T1000 (cell line): Measurements from ENCODE around the gene CSTF1.
"Not testable (repeated sequence)": the region's sequence is repeated elsewhere in the genome, so short reads cannot be mapped to it uniquely, and the experiment has no call there.

ENCODE experiments used
- DNase-seq: peaks from one replicate; lab custom pipeline; 2025; ENCODE audit warnings: mixed read lengths; lab: John Stamatoyannopoulos, UW

The CSTF1 gene

DNA sequence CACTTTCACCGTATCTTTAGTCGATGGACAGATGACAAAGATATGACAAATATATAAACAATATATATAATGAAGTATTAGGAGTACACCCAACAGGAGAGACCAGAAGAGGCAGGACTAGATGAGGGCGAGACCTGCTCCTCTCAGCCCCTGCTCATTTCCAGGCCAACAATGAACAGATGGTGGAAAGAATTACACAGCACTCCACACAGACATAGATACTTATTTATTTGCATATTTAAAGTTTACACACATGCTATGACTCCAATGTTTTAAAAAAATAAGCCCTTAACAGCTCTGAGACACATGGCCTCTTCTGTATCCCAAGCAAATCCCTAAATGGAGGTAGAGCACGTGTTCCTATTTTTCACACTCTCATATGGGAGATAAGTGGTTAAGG, 23.3 kb upstream of the CSTF1 start:
- DNase-seq, result no peak

DNA sequence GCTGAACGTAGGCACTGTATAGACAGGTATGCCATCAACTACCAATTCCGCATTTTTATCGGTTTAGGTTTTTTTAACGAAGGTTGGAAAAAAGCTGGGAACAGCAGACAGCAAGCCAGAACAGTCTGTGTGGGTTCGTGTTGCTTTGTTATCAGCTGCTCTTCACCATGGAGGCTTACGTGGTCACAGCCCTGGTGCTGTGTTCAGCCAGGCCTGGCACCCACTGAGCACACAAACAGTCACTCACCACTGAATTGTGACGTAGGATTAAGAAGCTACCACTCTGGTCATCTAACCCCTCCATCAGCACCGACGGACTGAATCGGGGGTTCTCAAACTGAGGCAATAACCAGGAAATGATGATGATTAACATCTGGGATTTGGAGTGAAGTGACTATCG, 20.5 kb upstream of the CSTF1 start:
- no peak for DNase-seq

DNA sequence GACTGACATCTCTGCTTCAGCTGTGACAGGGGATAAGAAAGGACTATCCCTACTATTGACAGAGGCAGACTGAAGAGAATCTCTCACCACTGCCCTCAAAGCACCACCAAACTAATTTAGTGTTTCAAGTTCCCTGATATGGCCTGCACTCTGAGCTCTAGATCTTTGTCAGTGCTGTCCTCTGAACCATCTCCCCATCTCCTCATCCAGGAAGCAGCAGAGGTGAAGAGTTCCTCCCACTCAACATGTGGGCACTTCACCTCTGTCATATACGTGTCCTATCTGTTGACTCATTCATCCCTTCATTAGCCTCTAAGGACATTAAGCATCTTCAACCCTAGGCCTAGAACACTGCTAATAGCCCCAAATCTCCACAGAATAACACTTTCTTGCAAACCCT, 19.6 kb upstream of the CSTF1 start:
- no peak for DNase-seq

DNA sequence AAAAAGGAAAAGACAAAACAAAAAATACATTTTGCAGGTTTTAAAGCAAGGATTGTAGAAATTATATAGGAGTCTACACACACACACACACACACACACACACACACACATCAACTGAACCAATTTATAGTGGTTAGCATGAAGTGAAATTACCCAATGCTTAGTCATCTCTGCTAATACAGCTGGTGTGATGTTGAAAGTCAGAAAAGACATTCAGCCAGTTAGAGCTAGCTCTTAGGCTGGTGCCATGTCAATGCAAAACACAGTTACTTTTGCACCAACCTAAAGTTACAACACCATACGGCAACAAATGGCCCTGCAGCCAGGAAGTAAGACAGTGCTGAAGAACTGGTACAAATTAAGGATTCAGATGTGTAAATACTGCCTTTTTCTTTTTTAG, 18.5 kb upstream of the CSTF1 start:
- DNase-seq, result no peak

DNA sequence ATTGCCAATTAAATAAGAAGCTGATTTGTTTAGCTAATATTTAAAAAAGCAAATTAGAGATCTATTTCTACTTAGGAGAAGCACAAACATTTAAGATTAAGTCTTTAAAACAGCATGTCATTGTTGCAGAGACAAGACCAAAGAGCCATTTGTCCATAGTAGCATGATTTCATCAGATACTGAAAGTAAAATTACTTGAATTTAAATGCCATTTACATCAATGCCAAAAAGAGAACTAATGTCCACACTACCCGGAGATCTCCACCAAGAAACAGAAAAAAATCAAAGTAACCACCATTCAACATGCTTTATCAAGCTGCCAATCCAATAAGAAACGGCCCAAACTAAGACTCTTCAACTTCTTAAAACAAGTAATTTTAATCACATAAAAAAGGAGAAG, 16.1 kb upstream of the CSTF1 start:
- DNase-seq, result no peak

DNA sequence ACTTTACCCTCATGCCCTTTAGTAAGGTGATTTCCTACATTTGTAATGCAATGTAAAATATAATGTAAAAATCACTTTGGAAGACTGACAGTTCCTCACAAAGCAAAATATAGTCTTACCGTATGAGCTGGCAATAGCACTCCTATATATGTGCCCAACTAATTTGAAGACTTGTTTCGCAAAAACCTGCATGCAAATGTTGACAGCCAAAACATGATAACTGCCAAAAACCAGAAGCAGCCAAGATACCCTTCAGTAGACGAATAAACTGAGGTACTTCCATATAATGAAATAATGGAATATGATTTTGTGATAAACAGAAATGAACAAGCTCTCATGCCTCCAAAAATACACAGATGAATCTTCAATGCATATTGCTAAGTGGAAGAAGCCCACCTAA, 14.1 kb upstream of the CSTF1 start:
- DNase-seq, result no peak

DNA sequence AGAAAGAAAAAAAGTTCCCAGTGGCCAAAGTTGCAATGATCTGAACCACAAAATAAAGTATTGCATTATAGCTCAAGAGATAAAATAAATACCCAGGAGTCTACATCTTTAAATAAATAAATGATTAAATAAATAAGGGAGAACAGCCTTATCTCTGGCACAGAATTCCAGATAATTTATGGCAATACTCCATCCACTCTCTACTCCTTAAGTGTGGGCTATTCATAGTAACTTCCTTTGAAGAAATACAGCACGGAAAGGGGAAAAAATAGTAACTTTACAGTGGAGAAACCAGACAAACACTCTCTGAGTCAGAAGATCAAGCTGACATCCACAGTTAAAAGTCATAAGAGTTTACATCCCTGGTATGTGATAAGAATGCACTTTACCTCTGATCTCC, 12.1 kb upstream of the CSTF1 start:
- DNase-seq, result no peak

DNA sequence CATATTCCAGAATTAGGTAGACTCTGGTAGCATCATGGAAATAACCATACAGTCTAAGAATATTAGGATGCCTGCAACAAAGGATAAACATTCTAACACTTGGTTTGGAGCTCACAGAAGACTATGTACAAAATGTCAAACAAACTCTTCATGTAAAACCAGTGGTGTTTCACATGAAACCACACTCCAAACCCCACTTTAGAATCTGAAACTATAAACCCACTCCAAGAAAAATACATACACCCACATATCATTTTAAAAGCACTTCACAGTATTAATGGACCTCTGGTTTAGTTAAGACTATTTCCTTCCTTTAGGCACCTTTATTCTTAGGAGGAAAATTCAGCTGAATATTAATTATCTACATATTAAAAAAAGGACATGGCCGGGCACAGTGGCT, 10.9 kb upstream of the CSTF1 start:
- no peak for DNase-seq

DNA sequence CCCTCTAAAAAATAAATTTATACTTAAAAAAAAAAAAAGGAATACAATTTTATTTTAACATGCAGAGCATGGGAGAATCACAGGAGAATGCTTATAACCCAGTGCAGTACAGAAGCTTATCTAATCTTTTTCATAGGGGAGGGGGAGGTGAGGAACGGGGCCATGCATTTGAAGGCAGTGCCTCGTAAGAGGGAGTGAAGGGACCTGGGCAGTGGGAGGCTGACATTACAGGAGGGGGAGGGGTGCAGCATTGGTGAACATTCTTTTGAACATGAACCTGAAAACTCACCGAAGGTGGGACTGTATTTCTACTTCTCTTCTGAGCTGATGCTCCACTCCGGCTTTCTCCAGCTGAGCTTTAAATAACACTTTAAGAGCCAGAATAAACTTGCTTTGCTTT, 9.7 kb upstream of the CSTF1 start:
- no peak for DNase-seq

DNA sequence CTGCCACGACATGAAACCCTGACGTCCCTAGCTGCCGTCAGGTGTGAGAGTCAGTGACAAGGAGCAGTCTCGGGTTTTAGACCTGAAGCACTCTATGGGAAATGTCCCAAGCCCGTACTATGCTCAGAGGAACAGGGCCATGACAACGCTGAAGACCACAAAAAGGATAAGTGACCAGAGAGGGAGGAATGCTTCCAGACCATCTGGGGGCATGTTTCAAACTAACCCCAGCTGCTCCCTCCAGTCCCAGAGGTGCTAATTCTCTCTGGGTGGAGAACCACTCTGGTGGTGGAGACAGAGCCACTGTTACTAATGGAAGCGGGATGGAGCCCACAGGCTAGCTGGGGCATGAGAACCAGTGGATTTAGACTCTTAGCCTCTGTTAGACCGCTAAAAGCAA, 9.1 kb upstream of the CSTF1 start:
- no peak for DNase-seq

DNA sequence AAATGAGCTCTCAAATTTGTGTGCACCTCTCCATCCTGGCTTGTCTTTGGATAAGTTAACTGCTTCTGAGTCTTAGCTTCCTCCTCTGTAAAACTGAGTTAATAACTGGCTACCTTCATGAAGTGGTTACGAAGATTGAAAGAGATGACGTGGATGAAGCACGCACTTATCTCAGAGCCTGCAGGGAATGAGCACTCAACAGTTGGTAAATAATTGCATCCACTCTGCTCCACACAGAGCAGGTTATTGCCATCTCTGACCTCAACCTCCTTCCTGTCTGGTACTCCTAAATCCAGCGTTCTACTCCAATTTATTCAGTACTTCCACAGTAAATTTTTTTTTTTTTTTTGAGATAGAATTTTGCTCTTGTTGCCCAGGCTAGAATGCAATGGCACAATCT, 7.3 kb upstream of the CSTF1 start:
- no peak for DNase-seq

DNA sequence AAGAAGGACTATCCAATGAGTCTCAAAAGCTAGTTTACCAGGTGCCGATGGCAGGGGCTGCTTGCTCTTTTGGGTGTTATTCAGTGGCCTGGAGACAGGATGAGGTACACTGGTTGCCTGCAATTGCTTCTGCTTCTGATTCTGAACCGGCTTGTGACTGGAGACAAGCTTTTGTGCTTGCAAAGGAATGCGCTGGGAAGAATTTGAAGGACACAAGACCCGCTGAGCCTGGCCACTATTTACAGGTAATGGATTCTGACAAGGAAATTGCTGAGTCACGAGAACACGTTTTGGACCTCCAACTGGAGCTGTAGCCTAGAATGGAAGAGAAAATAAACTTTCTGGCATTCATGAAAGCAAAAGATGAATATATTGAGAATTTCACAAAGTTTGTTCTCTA, 6.2 kb upstream of the CSTF1 start:
- DNase-seq, result no peak

DNA sequence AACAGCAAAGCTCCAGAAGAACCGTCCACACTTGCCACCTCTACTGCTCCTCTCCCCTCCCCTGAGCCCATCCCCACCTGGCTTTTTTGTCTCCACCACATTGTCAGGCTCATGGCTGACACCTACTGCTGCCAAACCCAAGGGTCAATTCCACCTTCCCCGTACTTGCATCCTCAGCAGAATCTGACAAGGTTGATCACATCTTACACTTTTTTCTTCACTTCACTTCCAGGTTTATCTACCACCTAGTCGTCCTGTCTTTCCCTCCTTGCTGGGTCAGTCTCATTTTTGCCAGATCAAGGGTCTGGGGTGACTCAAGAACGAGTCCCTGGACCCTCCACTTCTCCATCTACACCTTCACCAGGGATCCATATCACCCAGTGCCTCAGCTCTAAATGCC, 3.6 kb upstream of the CSTF1 start:
- DNase-seq, result no peak

DNA sequence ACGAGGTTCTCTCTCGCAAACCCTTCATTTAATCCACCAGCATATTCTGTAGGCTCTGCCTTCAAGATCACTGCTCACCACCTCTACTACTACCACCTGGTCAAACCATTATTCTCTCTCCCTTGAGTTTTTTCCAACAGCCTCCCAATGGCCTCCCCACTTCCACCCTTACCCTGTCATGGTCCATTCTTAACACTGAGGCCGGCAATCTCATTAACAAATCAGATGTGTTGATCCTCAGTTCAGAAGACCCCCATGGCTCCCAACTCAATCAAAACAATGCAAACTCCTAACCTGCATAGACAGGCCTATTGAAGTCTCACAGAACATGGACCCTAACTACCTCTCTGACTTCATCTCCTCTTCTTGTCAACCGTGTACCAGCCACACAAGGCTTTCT, 2.6 kb upstream of the CSTF1 start:
- no peak for DNase-seq

DNA sequence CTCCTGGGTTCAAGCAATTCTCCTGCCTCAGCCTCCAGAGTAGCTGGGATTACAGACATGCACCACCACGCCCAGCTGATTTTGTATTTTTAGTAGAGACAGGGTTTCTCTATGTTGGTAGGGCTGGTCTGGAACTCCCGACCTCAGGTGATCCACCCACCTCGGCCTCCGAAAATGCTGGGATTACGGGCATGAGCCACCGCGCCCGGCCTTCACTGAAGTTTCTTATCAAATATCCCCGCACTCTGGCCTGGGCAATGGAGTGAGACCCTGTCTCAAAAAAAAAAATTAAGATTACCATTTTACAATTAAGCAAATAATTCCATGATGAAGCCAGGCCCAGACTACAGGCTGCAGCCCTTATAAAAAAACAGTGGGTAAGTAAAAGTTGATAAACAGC, 2.0 kb upstream of the CSTF1 start:
- not testable (repeated sequence) for DNase-seq

DNA sequence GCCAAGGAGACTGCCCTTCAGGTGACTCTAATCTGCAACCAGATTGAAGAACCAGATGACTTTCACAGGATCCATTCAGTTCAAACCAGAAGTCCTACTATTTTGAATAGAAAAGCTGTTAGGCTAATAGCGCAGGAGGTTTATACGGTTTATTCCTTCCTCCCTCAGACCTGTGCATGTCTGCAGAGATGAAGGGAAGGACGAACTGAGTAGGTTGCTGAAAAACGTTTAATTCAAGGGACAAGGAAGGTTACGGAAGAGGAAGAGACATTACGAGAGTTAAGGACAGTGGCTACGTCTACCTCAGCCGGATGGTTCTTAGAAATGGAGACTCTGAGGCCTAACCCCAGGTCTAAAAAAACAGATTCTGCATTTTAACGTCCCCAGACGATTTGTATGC, 1.4 kb upstream of the CSTF1 start:
- DNase-seq, result no peak

DNA sequence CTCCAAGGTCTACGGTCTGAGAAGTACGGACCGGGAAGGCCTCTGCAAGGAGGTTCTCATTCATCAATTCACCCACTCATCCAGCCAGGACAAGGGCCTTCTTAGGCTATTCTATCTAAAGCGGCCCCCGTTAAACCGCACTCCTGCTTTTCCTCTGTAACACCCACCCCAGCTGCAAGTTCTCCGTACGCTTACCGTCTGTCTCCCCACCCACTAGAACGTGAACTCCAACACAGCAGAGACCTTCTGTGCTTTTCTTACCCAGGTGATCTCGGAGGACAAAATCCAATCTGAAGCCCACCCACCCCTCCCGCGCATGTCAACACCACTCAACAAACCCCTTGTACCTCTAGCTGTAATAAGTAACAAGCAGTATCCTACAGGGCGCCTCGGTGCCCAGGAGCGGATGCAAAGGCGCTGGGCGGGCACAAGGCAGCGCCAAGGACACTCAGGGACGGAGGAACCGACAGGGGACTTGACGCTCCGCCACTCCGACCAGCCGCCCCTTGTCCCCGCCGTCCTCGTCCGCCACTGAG, 781 bp upstream of the CSTF1 start:
- no peak for DNase-seq

DNA sequence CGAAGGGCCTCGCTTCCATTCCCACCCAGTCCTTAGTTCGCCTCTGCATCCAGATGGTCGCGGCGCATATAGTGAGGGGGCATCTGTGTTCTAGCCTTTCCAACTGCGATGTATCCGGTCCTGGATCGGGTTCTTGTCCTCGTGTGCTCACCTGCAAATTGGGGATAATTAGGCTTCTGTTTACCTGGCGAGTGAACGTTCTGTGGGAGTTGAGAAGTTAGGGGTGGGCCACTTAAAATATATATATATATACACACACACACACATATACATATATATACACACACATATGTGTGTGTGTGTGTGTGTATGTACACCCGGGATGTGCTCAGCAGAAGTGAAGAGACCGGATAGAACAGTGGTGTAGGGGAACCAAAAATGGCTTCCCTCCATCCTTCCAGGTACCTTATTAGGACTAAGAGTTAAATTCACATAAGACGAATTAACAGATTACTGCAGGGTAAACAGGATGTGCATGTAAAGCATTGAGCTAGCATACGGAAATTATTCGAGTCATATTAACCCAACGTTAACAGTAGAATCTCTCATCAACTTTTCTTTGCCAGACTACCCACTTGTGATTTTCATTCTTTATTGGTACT, 537 bp downstream of the CSTF1 start:
- DNase-seq, result no peak

DNA sequence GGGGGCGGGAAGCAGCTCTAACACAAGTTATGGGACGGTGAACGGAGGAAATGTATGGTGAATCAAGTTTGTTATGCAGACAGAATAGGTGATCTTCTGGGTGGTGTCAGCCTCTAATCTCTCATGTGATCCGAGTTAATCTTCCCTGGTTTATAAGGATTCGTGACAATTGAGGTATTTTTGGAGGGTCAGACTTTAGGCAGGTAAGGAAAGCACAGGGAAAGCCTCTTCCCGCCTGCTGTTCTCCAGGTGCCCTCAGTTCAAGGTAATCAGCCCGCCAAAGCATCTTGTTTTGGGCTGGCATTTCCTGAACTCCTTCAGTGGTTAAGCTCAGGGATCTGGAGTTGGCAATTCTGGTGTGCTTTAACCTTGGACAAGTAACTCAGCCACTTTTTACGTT, 1.2 kb downstream of the CSTF1 start:
- DNase-seq, result no peak

DNA sequence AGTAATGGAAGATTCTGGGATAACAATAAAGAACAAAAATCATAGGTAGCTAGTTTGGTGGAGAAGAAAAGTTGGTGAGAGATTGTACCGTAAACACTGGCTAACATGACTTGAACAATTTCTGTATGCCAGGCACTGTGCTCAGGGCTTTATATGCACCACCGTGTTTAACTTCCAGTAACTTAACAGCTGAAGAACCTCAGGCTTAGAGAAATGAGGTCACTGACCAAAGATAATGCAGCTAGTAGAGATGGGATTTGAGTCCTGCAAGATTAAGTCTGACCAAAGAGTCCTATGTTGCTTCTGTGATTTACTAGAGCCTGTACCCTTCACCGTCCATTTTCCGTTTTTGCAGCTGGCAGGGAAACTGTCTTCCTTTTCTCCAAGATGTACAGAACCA, 2.7 kb downstream of the CSTF1 start:
- DNase-seq, result no peak

DNA sequence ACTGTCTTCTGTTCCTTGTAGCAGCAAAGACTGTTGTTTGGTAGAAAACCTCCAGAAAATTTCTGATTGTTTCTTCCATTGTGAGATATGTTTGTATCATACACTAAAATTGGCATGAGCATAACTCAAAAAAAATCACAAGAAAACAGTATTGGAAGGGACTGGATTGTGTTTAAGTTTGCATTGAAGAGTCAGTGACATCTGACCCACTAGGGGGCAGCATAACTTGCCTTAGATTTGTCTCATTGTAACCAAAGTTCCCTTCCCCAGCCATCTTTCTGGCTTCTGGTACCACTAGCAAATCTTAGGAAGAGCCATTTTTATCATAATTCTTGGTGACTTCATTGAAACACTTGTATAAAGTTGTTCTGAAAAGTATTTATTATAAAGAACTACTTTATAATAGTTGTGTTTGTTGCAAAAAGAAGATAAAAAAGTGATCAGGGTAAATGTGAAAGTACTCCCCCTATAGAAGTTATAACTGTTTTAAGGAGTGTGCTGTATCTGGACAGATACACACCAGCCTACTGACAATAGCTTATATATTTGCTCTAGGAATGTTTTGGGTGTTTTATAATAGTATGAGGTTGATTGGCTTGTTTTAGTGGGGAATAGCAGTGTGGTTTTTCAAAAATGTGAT, 7.7 kb downstream of the CSTF1 start:
- DNase-seq, result no peak

DNA sequence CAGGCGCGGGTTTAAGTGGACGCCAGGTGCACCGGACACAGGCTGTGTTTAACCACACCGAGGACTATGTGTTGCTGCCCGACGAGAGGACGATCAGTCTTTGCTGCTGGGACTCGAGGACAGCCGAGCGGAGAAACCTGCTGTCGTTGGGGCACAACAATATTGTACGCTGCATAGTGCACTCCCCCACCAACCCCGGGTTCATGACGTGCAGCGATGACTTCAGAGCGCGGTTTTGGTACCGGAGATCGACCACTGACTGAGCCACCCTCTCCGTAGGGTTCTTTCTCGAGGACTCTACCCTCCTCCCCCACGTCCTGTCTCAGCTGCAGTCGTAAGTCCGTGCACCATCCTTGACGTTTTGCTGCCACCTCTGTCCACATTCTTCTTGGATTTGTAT, 11.0 kb downstream of the CSTF1 start:
- no peak for DNase-seq

DNA sequence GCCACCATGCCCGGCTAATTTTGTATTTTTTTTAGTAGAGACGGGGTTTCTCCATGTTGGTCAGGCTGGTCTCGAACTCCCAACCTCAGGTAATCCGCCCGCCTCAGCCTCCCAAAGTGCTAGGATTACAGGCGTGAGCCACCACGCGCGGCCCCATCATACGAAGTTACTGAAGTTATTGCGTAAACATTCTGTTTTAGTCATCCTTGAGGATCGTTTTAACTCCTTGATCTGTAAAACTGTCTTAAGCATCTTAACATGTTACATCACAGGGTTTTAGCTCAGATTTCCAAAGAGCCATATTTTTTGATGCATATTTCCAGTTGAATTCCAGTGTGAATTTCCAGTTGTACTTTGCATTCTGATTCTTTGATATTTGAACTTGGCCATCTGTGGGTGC, 12.9 kb downstream of the CSTF1 start:
- DNase-seq, result not testable (repeated sequence)

DNA sequence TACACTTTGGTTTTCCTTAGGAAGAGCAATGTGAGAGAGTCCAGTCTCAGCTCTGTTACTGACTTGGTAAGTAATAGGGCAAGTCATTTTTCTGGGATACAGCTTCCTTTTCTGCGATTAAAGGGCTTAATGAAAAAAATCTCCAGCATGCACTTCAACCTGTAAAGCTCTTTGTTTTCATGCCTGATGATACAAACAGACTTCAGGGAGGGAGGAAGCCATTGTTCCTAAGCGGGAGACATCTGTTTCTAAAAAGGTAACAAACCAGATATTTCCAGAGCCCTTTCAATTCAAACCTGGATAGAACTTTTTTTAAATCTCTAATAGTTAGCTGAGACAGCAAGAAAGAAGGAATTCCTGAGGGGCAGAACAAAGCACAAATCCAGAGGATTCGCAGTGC, 14.5 kb downstream of the CSTF1 start:
- DNase-seq, result no peak
